Activated CD4-positive, alpha-beta T cell treated with anti-CD3 and anti-CD28 coated beads, Interleukin-2, amount 50 U/mL, for 24 hours (primary cell): Measurements from ENCODE around the gene SNRPD3.
"Not testable (repeated sequence)": the region's sequence is repeated elsewhere in the genome, so short reads cannot be mapped to it uniquely, and the experiment has no call there.

Source experiments
- DNase-seq, 2 donors: peaks; one replicate each; pipeline ENCODE4 v3.0.0-alpha.2; 2020; ENCODE audit warnings: low read depth in 1 of 2, low spot score in 1 of 2

Gene SNRPD3

DNA sequence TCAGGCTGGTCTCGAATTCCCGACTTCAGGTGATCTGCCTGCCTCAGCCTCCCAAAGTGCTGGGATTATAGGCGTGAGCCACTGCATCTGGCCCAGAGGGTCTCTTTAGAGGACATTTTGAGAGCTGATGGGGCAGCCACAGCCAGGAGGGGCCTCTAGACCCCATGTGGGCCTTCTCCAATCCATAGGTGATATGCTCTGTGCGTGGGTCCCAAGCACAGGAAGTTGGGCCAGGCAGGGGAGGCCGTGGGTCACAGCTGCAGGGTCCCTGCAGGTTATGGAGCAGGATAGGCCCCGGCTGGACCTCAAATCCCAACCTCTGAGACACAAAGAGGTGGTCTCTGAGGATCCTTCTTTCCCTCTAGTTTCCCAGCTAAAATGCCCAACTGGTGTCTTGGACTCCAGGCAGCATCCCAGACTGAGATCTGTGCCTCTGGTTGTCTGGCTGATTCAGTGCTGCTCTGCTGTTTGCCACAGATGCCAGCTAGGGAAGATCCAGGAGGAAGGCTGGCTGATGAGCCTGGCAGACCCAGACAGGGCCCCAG is 35.6 kb downstream of the SNRPD3 start:
- DNase-seq: no peak

DNA sequence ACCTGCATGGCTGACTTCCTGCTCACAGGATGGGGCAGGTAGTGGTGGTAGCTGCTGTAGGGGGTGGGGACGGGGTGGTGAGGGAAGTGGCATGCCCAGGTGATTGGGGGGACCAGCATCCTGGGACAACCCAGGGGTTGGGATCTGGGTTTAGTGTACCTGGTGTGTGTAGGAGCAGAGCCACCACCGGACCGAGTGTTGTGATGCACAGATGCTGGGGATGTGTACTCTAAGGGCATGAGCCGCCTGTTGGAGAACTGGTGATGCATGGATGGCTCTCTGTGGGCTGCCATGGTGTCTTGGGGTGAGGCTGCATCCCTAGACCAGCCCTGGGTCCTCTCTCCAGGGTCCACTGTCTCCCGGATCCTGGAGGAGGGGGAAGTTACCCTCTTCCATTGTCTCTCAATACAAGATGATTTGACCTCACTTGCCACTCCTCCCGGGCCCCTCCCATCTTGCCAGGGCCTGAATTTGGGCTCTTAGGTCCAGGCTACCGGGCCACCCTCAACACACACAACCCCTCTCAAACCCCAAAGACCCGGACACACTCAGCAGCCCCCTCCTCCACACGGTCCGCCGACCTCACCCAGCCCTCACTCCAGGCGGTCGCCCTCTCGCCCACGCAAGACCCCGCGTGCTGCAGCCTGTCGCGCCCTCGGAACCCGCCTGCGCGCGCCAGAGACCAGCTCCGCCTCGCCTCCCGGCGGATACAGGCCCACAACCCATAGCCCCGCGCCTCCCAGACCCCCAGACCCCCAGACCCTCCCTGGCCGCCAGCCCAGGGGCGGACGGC is 36.5 kb downstream of the SNRPD3 start:
- no peak for DNase-seq

- no peak for DNase-seq
Observed at GRCh38 chr22:24592851-24593558, 37.2 kb downstream of the SNRPD3 start, which contains the start of gene LRRC75B. Gene LRRC75B (minus strand): TSS chr22:24593073. CDS start chr22:24593039, 34 bp downstream.

GRCh38 chr22:24593559-24593835 is 37.7 kb downstream of the SNRPD3 start:
- not testable (repeated sequence) for DNase-seq

DNA sequence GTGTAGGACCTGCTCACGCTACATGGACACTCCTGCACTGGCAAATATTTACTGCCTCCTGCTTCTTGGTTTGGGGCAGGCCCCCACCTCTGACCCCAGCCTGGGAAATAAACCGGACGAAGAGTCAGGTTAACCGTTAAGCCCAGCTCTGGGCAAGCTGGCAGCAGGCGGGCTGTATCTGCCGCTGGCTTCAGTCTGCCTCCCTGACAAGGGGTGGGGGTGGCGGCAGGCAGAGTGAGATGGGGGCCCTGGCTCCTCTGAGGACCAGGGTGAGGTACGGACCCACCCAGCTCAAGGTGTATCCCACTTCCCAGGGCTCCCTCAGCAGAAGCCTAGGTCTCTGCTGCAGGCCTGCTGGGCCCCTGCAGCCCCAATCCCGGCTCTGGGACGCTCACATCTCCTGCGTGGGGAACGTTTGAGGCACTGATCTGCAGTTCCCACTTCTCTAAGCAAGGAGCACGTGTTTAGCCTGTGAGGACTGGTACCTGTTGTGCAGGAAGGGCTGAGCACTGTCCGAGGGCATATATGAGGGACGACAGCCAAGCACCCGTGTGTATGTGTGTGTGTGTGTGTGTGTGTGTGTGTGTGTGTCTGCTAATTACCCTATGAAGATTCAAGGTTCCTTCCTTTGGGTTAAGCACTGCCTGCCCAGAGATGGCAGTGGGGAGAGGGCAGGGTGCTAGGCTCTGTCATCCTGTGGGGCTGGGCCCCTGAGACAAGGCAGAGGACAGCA is 38.2 kb downstream of the SNRPD3 start:
- no peak for DNase-seq

DNA sequence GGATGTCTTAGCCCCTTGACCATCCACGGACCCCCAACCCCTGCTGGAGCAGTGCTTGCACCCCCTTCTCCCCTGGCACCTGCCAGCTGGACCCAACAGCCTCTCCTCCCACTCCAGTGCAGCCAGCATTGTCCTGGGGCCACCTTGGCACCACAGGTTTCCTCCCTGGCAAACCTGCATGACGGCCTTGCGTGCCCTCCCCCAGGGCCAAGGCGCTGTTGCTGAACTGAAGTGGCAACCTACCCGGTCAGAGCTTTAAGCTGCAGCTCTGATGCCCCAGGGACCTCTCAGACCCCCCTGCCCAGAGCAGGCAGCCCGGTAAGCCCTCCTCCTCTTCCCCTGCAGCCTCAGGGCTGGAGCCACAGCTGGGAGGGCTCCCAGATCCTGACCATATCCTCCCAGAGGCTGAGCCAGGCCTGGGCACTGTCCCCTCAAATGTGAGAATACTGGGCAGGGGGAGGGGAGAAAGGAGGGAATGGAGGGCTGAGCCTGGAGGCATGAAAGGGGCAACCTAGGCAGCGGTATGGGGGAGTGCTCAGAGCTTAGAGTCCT is 38.8 kb downstream of the SNRPD3 start:
- no peak for DNase-seq

- DNase-seq: no peak
Observed at GRCh38 chr22:24595228-24595627, 39.4 kb downstream of the SNRPD3 start.

- DNase-seq: no peak
Observed at GRCh38 chr22:24595863-24596262, 40.1 kb downstream of the SNRPD3 start.

DNA sequence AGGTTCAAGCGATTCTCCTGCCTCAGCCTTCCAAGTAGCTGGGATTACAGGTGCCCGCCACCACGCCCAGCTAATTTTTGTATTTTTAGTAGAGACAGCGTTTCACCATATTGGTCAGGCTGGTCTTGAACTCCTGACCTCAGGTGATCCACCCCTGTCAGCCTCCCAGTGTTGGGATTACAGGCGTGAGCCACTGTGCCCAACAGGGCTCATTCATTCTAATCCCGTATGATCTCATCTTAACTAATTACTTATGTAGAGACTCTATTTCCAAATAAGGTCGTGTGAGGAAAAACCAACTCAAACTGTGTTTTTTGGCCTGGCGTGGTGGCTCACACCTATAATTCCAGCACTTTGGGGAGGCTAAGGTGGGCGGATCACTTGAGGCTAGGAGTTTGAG is 41.3 kb downstream of the SNRPD3 start:
- not testable (repeated sequence) for DNase-seq

- no peak for DNase-seq
Observed at GRCh38 chr22:24599514-24599913, 43.7 kb downstream of the SNRPD3 start.

- not testable (repeated sequence) for DNase-seq
Observed at GRCh38 chr22:24599958-24600715, 44.3 kb downstream of the SNRPD3 start.

- DNase-seq: no peak
Observed at GRCh38 chr22:24601217-24602104, 45.7 kb downstream of the SNRPD3 start.

- not testable (repeated sequence) for DNase-seq
Observed at GRCh38 chr22:24602105-24602749, 46.4 kb downstream of the SNRPD3 start.

GRCh38 chr22:24602847-24603769 is 47.3 kb downstream of the SNRPD3 start, which contains the start of gene GGT1:
Gene GGT1 (plus strand): TSS chr22:24603193. CDS start chr22:24611082, 7,889 bp downstream.
- DNase-seq: not testable (repeated sequence)

DNA sequence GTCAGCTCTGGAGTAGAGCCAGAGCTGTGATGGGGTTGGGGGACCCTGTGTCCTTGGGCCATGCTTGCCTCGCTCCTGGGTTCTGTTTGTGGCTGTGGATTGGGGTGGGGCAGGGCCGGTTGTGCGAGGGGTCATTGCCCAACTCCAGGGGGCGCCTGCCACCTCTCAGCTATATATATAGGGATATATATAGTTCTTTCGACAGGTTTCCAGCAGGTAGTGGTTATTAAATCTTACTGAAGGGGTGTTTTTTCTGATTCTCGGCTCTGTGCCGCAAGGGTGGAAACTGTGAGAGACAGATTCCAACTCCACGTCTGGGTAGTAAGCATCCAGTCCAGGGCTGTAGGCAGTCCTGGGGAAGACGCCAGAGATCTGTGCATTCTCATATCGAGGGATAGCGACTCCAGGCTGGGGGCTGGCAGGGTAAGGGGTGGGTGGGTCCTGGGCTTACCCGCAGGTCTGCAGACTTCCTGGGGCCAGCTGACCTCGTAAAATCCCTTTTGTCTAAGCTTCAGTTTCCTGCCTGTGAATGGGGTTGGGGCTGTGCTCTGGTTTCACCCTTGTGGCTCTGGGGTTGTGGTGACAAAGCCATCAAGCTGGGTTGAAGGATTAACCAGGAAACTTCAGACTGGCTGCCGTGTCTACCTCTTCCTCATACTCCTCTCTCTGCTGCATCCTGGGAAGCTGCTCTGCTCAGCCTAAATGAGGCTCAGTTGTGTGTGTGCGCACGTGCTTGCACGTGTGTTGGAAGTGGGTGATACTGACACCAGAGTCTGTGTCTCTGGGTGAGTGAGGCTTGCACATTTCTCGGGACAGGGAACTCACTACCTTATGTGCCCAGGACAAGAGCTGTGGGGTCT is 48.2 kb downstream of the SNRPD3 start:
- DNase-seq: not testable (repeated sequence)

- not testable (repeated sequence) for DNase-seq
Observed at GRCh38 chr22:24606340-24606739, 50.5 kb downstream of the SNRPD3 start.

DNA sequence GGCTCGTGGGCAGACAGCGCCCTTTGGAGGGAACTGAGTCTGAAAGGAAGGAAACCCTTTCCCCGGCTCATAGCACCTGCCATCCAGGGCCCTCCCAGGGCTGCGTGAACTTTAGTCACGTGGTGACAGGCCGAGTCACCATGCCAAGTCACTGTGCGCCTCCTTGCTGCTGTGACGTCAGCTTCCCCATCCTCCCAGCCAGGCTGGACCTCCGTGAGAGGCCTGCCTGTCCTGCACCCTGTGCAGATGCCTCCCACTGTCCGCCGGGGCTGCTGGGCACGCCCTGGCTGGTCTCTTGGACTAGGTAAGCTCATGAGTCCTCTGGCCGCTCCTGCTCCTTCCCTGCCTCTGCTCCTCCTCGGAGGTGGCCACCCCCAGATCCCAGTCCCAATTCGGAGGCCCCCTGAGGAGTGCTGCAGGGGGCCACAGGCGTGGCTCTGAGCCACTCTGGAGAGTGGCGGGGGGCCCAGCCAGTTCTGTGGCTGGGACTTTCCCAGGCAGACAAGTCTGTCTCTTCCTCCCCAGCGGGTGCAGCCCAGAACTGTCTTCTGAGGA is 51.7 kb downstream of the SNRPD3 start:
- DNase-seq: peak; percentile 46
